ENCODE measurements around the gene IDUA. TPM values are rescaled to one million over a fixed set of nuclear protein-coding genes. Genes with fewer than 3 reads are reported as not detected.

Gene IDUA
- total RNA-seq, 1 donor from 2014 or later, result 5.8 TPM

- TF ChIP-seq CTCF (conservative IDR thresholded peaks at IDR 0.05; ENCODE audit: low read depth, low read length), result no peak
- no peak for DNase-seq (ENCODE audit: low read depth)
- H3K4me3 ChIP-seq (ENCODE audit: low read depth, low read length), result no peak overlapping the region
These were observed 38.5 kb upstream of the IDUA start for GRCh38 chr4:948101-948935.

GRCh38 chr4:948936-949300 is 37.9 kb upstream of the IDUA start:
- no peak for TF ChIP-seq CTCF (conservative IDR thresholded peaks at IDR 0.05; ENCODE audit: low read depth, low read length)
- no peak for DNase-seq (ENCODE audit: low read depth)
- no peak overlapping the region for H3K4me3 ChIP-seq (ENCODE audit: low read depth, low read length)

- DNase-seq (ENCODE audit: low read depth), result no peak
These were observed 37.2 kb upstream of the IDUA start for GRCh38 chr4:949656-950055.

GRCh38 chr4:950136-951020 is 36.5 kb upstream of the IDUA start:
- TF ChIP-seq CTCF (conservative IDR thresholded peaks at IDR 0.05; ENCODE audit: low read depth, low read length), result no peak
- no peak for DNase-seq (ENCODE audit: low read depth)
- H3K4me3 ChIP-seq (ENCODE audit: low read depth, low read length), result no peak overlapping the region

More at GRCh38 chr4:949656-950055, 37.2 kb upstream of the IDUA start:
- H3K4me3 ChIP-seq (ENCODE audit: low read depth, low read length), result no peak overlapping the region
- TF ChIP-seq CTCF (conservative IDR thresholded peaks at IDR 0.05; ENCODE audit: low read depth, low read length), result no peak

GRCh38 chr4:951186-951585 is 35.7 kb upstream of the IDUA start:
- no peak for TF ChIP-seq CTCF (conservative IDR thresholded peaks at IDR 0.05; ENCODE audit: low read depth, low read length)
- DNase-seq (ENCODE audit: low read depth), result no peak
- H3K4me3 ChIP-seq (ENCODE audit: low read depth, low read length), result no peak overlapping the region

GRCh38 chr4:951594-952468 is 35.0 kb upstream of the IDUA start:
- H3K4me3 ChIP-seq (ENCODE audit: low read depth, low read length), result no peak overlapping the region
- no peak for TF ChIP-seq CTCF (conservative IDR thresholded peaks at IDR 0.05; ENCODE audit: low read depth, low read length)
- no peak for DNase-seq (ENCODE audit: low read depth)
